ENCODE measurements around the gene KHNYN. TPM values are rescaled to one million over a fixed set of nuclear protein-coding genes. Genes with fewer than 3 reads are reported as not detected.

Gene KHNYN
- total RNA-seq, 1 donor from 2014 or later = 128 TPM

DNA sequence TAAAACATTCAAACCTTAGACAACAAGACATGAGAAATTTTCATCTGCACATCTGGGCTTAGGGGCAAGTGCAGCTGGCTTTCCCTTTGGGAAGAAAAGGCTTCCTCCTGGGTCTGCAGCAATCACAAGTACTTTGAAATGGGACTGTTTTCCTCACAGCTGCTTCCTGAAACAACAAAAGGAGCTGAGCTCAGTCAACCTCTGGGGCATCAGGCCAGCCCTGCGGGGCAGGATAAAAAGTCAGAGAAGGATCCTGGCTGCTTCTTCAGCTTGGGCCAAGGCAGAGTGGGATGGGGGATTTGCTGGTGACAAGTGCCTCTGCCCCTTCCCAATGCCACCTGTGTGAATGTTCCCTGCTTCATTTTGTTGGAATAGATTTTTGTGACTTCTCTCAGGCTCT lies 29.0 kb downstream of the KHNYN start:
- H3K36me3 ChIP-seq (ENCODE audit: control insufficient read depth, insufficient read depth, low read length) = peaks cover 1% of the 10 kb centered on the region
- H3K27me3 ChIP-seq (ENCODE audit: control insufficient read depth, insufficient read depth, low read length) = no peaks in the 10 kb centered on the region
- DNase-seq (ENCODE audit: low read depth) (no peak), FAIRE-seq (no peak)
- TF ChIP-seq, protein P1, sequence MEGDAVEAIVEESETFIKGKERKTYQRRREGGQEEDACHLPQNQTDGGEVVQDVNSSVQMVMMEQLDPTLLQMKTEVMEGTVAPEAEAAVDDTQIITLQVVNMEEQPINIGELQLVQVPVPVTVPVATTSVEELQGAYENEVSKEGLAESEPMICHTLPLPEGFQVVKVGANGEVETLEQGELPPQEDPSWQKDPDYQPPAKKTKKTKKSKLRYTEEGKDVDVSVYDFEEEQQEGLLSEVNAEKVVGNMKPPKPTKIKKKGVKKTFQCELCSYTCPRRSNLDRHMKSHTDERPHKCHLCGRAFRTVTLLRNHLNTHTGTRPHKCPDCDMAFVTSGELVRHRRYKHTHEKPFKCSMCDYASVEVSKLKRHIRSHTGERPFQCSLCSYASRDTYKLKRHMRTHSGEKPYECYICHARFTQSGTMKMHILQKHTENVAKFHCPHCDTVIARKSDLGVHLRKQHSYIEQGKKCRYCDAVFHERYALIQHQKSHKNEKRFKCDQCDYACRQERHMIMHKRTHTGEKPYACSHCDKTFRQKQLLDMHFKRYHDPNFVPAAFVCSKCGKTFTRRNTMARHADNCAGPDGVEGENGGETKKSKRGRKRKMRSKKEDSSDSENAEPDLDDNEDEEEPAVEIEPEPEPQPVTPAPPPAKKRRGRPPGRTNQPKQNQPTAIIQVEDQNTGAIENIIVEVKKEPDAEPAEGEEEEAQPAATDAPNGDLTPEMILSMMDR (IDR thresholded peaks at IDR 0.05; ENCODE audit: insufficient read depth, low read length, severe bottlenecking) = no peak
- no peak overlapping the region for H3K4me3 ChIP-seq (ENCODE audit: low read depth, low read length)

DNA sequence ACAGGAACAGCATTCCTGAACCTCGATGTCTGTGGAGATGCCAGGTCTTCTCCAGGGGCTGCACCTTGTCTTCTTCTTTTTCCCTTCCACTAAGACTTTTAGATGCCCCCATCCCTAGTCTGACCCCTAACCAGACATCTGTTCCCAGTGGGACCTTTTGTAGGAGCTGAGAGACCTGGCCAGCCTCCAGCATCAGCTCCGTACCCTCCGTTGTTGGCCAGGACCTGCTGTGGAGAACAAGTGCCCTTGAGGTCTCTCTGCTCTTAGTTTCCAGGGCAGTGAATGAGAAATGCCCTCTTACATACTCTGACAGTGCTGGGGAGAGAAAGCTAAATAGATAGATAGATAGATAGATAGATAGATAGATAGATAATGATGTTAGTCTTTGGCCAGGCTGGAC lies 29.6 kb downstream of the KHNYN start:
- no peaks in the 10 kb centered on the region for H3K27me3 ChIP-seq (ENCODE audit: control insufficient read depth, insufficient read depth, low read length)
- FAIRE-seq (no peak), DNase-seq (ENCODE audit: low read depth) (no peak)
- H3K4me3 ChIP-seq (ENCODE audit: low read depth, low read length) = no peak overlapping the region
- H3K36me3 ChIP-seq (ENCODE audit: control insufficient read depth, insufficient read depth, low read length) = peaks cover 1% of the 10 kb centered on the region
- TF ChIP-seq, protein P1 (IDR thresholded peaks at IDR 0.05; ENCODE audit: insufficient read depth, low read length, severe bottlenecking) = no peak

DNA sequence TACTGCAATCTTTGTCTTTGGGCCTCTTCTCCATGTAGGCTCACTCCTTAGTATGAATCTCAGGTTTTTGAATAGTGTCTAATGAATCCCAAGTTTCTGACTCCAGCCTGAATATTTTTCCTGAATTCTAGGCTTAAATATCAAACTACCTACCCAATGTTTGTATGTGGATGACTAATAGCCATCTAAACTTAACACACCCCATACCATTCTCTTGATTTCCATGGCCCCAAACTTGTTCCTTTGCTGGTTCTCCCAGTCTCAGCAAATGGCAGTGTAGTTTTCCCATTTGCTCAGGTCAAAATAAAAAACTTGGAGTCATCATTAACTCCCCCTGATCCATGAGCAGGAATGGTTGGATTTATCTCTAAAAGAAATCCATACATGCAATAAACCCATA lies 31.6 kb downstream of the KHNYN start:
- DNase-seq (ENCODE audit: low read depth) (peak; percentile 67), FAIRE-seq (no peak)
- Histone ChIP-seq H3K36me3 (ENCODE audit: control insufficient read depth, insufficient read depth, low read length) (peaks cover 1% of the 10 kb centered on the region), H3K27me3 (ENCODE audit: control insufficient read depth, insufficient read depth, low read length) (no peaks in the 10 kb centered on the region), H3K4me3 (ENCODE audit: low read depth, low read length) (no peak overlapping the region)
- TF ChIP-seq, protein P1 (IDR thresholded peaks at IDR 0.05; ENCODE audit: insufficient read depth, low read length, severe bottlenecking) = no peak

DNA sequence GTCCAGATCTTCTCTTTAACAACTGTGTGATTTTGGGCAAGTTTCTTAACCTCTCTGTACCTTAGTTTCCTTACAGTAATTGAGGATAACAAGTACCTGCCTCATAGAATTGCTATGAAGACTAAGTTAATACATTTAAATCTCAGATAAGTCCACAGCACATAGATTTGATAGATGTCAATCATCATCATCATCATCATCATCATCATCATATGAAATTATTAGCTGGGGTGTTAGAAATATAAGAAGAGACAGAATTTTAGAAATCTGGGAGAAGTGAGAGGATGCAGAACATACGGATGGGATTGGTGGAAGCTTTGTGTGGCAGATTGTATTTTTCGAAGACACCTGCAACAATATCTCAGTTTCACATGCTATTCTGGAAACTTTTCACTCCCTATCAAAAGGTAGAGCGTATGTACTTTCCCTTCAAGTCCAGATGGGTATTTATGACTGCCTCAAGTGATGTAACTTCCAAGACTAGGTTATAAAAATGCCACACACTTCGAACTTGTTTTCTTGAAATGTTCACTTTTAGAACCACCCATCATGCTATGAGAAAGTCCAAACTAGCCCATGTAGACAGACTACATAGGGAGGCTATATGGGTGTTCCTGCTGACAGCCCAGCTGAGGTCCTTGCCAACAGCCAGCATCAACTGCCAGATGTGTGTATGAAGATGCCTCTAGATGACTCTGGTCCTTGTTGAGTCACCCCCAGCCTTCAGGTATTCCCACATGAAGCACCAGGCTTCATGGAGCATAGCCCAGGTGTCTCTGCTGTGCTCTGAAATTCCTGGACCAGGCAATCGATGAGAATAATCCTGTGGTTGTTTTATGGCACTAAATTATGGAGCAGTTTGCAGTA lies 33.5 kb downstream of the KHNYN start:
- no peak for DNase-seq (ENCODE audit: low read depth)
- Histone ChIP-seq H3K27me3 (ENCODE audit: control insufficient read depth, insufficient read depth, low read length) (no peaks in the 10 kb centered on the region), H3K36me3 (ENCODE audit: control insufficient read depth, insufficient read depth, low read length) (no peaks in the 10 kb centered on the region), H3K4me3 (ENCODE audit: low read depth, low read length) (no peak overlapping the region)
- FAIRE-seq = no peak
- TF ChIP-seq, protein P1 (IDR thresholded peaks at IDR 0.05; ENCODE audit: insufficient read depth, low read length, severe bottlenecking) = no peak

DNA sequence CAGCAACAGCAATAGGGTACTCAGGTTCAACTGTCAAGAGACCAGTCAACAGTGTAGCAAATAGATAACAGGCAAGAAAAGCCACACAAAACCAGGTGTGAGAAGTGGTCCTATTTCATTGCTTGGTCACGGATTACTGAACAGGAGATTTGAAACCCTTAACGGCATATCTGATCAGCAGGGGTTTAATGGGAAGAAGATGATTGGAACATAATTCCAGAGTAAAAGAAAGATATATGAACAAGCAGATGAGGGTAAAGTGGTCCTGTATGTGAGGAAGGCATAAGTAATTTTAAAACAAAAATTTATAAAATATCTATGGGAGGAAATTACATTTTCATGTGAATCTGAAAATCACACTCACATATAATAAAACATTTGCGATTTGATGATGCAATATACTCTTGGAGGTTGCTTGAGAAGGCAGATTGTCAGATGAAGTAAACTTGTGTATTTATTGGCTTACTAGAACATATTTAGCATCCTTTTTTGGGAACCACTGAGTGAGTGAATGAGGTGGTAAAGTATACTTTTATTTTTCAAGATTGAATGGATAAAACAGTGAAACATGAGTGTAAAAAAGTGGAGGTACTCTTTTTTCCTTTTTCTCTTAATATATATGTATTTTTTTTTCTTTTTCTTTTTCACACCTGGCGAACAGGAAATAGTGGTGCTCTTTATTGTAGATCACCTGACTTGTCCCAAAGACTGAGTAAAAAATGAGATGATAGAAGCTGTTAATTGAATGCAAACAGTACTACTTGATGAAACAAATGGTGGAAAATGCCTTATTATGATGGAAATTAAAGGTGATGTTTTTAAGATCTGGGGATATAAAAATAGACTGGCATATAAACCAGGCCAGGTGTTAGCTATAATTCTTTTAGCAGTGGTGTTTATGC lies 34.4 kb downstream of the KHNYN start:
- Histone ChIP-seq H3K36me3 (ENCODE audit: control insufficient read depth, insufficient read depth, low read length) (no peaks in the 10 kb centered on the region), H3K4me3 (ENCODE audit: low read depth, low read length) (no peak overlapping the region), H3K27me3 (ENCODE audit: control insufficient read depth, insufficient read depth, low read length) (no peaks in the 10 kb centered on the region)
- FAIRE-seq = no peak
- TF ChIP-seq, protein P1 (IDR thresholded peaks at IDR 0.05; ENCODE audit: insufficient read depth, low read length, severe bottlenecking) = no peak
- no peak for DNase-seq (ENCODE audit: low read depth)
